Left lobe of liver (tissue), 2 donors: ENCODE data around the gene GRK3. TPM values are rescaled to one million over a fixed set of nuclear protein-coding genes. Genes with fewer than 3 reads are reported as not detected.

ENCODE experiments used
- ATAC-seq: fragments of 200-7000 bp; cut with Tn5 transposase; one replicate; pipeline ENCODE4 v1.9.1; 2020; ENCODE audit warnings: mild to moderate bottlenecking, moderate library complexity
- DNase-seq: peaks from one replicate; pipeline ENCODE4 v3.0.0-alpha.2; 2020; ENCODE audit warnings: low spot score
- total RNA-seq: library from RNA; stranded (reverse); gene quantifications from one replicate; pipeline ENCODE4 v1.2.1, GENCODE V29; 2021
- donor health status: DM: no; HTN: no; CAD: no; lungs with moderate emphysema.
- donor health status: DM: no; HTN: yes; CAD: no.

Gene GRK3
- total RNA-seq, 1 donor from 2014 or later: 1.3 TPM

DNA sequence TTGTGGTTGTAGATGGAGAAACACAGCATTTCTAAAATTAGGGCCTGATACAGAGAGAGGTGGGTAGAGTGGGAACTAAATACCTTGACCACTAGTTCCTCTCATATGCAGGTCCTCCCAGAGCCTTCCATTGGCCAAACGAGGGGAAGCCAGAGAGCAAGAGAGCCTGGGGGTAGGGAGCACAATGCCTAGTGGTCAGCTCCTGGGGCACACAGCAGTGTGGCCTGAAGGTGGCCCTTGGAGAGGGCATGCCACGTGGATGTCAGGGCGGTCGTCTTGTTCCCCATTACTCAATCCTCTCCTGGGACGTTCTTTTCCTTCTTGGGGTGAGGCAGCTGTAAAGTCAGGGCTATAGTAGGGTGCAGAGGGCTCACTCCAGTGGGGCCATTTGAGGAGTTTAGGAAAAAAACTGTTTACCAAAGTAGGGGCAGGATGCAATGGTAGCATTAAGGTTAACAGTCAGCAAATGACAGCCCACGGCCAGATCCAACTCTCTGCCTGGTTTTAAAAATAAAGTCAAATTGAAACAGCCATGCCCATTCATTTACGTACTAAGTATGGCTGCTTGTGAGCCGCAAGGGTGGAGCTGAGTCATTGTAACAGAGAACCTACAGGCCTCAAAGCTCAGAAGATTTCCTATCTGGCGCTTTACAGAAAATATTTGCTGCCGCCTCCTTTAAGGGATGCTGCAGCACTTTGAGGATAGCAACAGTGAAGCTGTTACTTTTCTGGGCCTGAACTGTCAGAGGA, 185.1 kb downstream of the GRK3 start:
- no peak for DNase-seq

GRCh38 chr22:25750569-25751173, 186.2 kb downstream of the GRK3 start:
- DNase-seq (no peak), ATAC-seq (no peak)

More for the DNA sequence above, 185.1 kb downstream of the GRK3 start:
- ATAC-seq: no peak

GRCh38 chr22:25751174-25751581, 186.7 kb downstream of the GRK3 start:
- DNase-seq: no peak
- no peak for ATAC-seq

GRCh38 chr22:25752615-25753214, 188.2 kb downstream of the GRK3 start:
- no peak for ATAC-seq
- DNase-seq: no peak

- no peak for ATAC-seq
- no peak for DNase-seq
Observed at GRCh38 chr22:25753252-25753651, 188.8 kb downstream of the GRK3 start.

- DNase-seq (no peak), ATAC-seq (no peak)
Observed at GRCh38 chr22:25754527-25755202, 190.2 kb downstream of the GRK3 start.

DNA sequence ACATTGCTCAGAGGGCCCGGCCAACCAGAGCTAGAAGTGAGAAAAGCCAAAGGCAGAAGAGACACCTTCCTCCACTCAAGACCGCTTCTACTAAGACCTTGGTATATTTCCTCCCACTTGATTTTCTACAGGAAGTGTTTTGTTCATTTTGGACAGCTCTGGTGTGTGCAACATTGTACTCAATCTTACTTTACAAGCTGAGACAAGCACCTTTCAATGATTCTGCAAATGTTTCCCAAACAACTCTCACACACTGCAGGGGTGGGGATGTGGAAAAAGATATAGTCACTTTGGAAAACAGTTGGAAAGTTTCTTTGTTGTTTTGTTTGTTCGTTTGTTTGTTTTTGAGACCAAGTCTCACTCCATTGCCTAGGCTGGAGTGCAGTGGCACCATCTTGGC, 193.2 kb downstream of the GRK3 start:
- DNase-seq (no peak), ATAC-seq (no peak)

- DNase-seq (no peak), ATAC-seq (no peak)
Observed at GRCh38 chr22:25758316-25758715, 193.8 kb downstream of the GRK3 start.

DNA sequence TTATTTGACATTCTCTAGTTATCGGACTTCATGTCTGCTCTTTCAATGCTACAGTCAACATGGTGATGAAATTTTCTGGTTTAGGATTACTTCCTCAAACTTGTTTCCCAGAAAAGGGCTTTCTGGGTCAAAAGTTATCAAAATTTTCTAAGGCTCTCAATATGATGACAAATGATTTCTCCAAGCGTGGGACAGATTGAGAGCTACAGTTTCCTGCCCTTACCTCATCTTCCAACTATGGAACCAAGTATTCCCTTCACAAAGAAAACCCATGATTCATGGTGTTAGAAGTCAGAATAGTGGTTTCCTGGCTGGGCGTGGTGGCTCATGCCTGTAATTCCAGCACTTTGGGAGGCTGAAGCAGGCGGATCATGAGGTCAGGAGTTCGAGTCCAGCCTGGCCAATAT, 195.4 kb downstream of the GRK3 start:
- no peak for ATAC-seq
- no peak for DNase-seq

- ATAC-seq (no peak), DNase-seq (no peak)
Observed at GRCh38 chr22:25760294-25760693, 195.8 kb downstream of the GRK3 start.

- DNase-seq: no peak
- ATAC-seq: no peak
Observed at GRCh38 chr22:25760848-25761595, 196.5 kb downstream of the GRK3 start.

GRCh38 chr22:25762147-25762546, 197.7 kb downstream of the GRK3 start:
- ATAC-seq (no peak), DNase-seq (no peak)

DNA sequence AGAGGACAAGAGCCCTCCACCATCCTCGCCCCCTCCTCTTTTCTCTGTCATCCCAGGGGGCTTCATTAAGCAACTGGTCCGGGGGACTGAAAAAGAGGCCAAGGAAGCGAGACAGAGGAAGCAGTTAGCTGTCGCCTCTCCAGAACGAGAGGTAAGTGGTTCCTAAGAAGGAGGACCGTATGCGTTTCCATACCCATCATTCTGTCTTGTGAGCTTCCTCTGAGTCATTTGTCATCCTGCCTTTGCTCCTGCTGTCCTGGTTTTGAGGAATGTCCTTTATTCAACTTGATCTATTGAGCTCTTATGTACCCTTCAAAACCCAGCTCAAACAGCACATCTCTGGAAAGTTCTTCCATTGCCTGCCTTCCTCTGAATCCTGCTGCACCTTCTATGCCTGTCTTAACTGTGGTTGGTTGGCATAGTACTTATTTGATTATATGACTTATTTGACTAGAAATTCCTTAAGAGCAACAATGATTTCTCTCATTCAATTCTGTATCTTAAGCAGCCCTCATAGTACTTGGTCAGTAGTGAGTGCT, 198.8 kb downstream of the GRK3 start:
- ATAC-seq (no peak), DNase-seq (no peak)

DNA sequence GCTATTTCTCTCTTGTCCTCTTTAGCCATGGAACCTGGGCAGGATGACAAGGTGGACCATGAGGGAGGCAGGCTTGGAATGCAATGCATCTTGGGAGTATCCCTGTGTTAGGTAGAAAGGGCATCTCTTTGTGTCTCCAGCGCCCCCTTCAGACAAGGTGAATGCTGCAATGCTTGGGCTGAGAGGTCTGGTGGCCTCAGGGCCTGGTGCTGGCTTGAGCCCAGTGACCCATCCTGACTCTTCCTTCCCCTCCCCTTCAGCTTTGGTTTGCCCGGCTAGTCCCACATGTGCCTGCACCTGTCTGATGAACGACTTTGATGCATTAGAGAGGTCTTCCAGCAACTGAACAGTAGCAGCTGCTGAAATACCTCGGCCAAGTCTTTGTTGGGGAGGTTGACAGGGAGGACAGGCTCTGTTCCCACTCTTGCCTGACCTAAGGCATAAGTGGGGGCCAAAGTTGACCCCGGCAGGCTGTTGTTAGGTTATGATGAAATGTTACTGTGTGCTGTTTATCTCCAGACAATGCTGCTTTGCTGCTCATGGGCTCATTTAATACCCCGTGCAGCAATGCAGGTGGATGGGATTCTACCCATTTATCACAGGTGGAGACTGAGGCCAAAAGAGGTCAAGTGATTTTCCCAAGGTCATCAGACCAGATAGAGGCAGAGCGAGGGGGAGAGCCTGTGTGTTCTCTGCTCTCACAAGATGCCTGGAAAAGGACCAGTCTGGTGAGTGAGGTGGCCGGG, 200.0 kb downstream of the GRK3 start:
- ATAC-seq (no peak), DNase-seq (no peak)

- DNase-seq (no peak), ATAC-seq (no peak)
Observed at GRCh38 chr22:25765016-25765367, 200.5 kb downstream of the GRK3 start.

DNA sequence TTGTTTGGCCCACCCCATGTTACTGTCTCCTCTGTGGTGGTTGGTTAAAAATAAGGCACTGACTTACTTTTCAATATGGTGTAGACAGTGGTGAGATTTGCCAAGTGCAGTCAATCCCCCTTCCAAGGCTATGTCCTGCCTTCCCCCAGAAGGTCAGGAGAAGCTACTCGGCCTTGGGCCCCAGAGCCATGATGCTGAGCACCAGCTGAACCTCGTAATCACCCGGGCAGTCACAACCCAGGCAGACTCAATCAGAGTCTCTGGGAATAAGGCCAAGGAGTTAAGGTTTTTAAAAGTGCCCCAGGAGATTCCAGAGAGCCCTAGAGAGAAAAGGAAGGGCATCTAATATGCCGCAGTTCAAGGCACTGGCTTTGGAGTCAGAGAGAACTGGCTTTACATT, 201.3 kb downstream of the GRK3 start:
- DNase-seq (no peak), ATAC-seq (no peak)

GRCh38 chr22:25766418-25766817, 201.9 kb downstream of the GRK3 start:
- DNase-seq (no peak), ATAC-seq (no peak)

- ATAC-seq: no peak
Observed at GRCh38 chr22:25770333-25770732, 205.9 kb downstream of the GRK3 start.

DNA sequence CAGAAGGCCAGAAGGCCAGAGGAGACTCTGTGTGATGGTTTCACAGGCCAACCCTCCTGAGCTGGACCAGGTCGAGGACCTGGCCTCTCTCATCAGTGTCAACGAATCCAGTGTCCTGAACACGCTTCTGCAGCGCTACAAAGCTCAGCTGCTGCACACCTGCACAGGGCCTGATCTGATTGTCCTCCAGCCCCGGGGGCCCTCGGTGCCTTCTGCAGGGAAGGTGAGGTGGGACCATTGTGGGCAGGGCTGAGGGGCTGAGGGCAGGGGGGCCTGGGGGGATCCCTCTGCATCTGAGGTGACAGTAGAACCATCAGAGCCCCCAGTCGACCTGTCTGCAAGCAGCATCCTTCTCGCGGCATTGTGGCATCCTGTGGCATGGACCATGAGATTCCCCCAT, 207.8 kb downstream of the GRK3 start:
- ATAC-seq (no peak), DNase-seq (no peak)

More at GRCh38 chr22:25770333-25770732, 205.9 kb downstream of the GRK3 start:
- DNase-seq: no peak

GRCh38 chr22:25774575-25775026, 210.1 kb downstream of the GRK3 start:
- ATAC-seq (no peak), DNase-seq (no peak)
